HEK293 (cell line): ENCODE data around the gene NHERF2.

Experiments used
- CTCF ChIA-PET: fragments of 350-600 bp; formaldehyde crosslinking; extraction: SDS; loops from one replicate; lab custom pipeline; 2021; ENCODE audit warnings: antibody characterized with exemption; lab: Yijun Ruan, JAX
- POLR2A ChIA-PET: fragments of 300-600 bp; formaldehyde crosslinking; extraction: SDS; loops from one replicate; lab custom pipeline; 2020; ENCODE audit warnings: antibody characterized with exemption, inconsistent platforms; lab: Yijun Ruan, JAX
- H3K27ac ChIP-seq: fragments of 200-500 bp; sonication (Bioruptor generic); 2 replicates; pipeline ENCODE4 v1.5.1; 2014; ENCODE audit warnings: low read depth, low read length, control low read depth, inconsistent platforms; ENCODE audit errors: extremely low read depth
- H3K36me3 ChIP-seq, 2 experiments: fragments of 200-500 bp in 1 of 2; sonication (Bioruptor generic) in 1 of 2; 1 replicate in 1 of 2; 2 replicates in 1 of 2; pipeline ENCODE4 v1.5.1; 2014 to 2017; ENCODE audit warnings: inconsistent platforms in 2 of 2, low read length in 2 of 2; ENCODE audit not compliant: control insufficient read depth in 2 of 2, insufficient read depth in 1 of 2
- H3K4me1 ChIP-seq: fragments of 200-500 bp; sonication (Bioruptor generic); 2 replicates; pipeline ENCODE4 v1.5.1; 2014; ENCODE audit warnings: mild to moderate bottlenecking, low read length, inconsistent platforms; ENCODE audit not compliant: control insufficient read depth, insufficient read depth
- H3K4me3 ChIP-seq: 2 replicates; pipeline ENCODE4 v1.5.1; 2011; ENCODE audit warnings: low read depth, mild to moderate bottlenecking, control low read depth, low read length, moderate library complexity
- H3K9me3 ChIP-seq: fragments of 200-500 bp; sonication (Bioruptor generic); 2 replicates; pipeline ENCODE4 v1.5.1; 2014; ENCODE audit warnings: low read depth, low read length, inconsistent platforms; ENCODE audit not compliant: control insufficient read depth, insufficient read depth
- TRIM28 ChIP-seq: IDR thresholded peaks from 2 replicates; pipeline ENCODE4 v1.6.1; 2011; ENCODE audit warnings: low read length, control low read depth, borderline replicate concordance
- ZBTB11 ChIP-seq: fragments of 450-650 bp; formaldehyde crosslinking; conservative IDR thresholded peaks from 2 replicates; pipeline ENCODE4 v1.5.1; 2016; ENCODE audit warnings: low read depth, missing biosample characterization, missing genetic modification characterization
- ZFHX2 ChIP-seq: fragments of 450-650 bp; formaldehyde crosslinking; conservative IDR thresholded peaks from 2 replicates; pipeline ENCODE4 v1.5.1; 2016; ENCODE audit warnings: missing biosample characterization, missing genetic modification characterization
- ZFP3 ChIP-seq: fragments of 450-650 bp; formaldehyde crosslinking; IDR thresholded peaks from 2 replicates; pipeline ENCODE4 v1.5.1; 2016; ENCODE audit warnings: low read depth, missing biosample characterization, missing genetic modification characterization
- ZNF184 ChIP-seq: fragments of 450-650 bp; IDR thresholded peaks from 2 replicates; pipeline ENCODE4 v1.5.1; 2018; ENCODE audit warnings: missing biosample characterization, mild to moderate bottlenecking, missing genetic modification characterization
- ZNF26 ChIP-seq: fragments of 450-650 bp; formaldehyde crosslinking; IDR thresholded peaks from 2 replicates; pipeline ENCODE4 v1.5.1; 2016; ENCODE audit warnings: missing biosample characterization, missing genetic modification characterization
- ZNF274 ChIP-seq, 2 experiments: fragments of 200-500 bp in 1 of 2; fragments of 450-650 bp in 1 of 2; sonication (Bioruptor generic) in 1 of 2; formaldehyde crosslinking in 1 of 2; IDR thresholded peaks; 2 replicates each; pipeline versions ENCODE4 v1.5.1 to v1.6.1; 2014 to 2016; ENCODE audit warnings: borderline replicate concordance in 1 of 2, inconsistent platforms in 1 of 2, low read length in 1 of 2, missing biosample characterization in 1 of 2, missing genetic modification characterization in 1 of 2
- ZNF48 ChIP-seq: fragments of 450-650 bp; formaldehyde crosslinking; IDR thresholded peaks from 2 replicates; pipeline ENCODE4 v1.5.1; 2016; ENCODE audit warnings: missing biosample characterization, missing genetic modification characterization
- ZNF529 ChIP-seq: fragments of 450-650 bp; formaldehyde crosslinking; IDR thresholded peaks from 2 replicates; pipeline ENCODE4 v1.5.1; 2017; ENCODE audit warnings: missing genetic modification characterization, missing biosample characterization; ENCODE audit not compliant: insufficient replicate concordance
- ZNF558 ChIP-seq: fragments of 450-650 bp; formaldehyde crosslinking; IDR thresholded peaks from 2 replicates; pipeline ENCODE4 v1.5.1; 2016; ENCODE audit warnings: missing biosample characterization, missing genetic modification characterization
- ZNF624 ChIP-seq: fragments of 450-650 bp; formaldehyde crosslinking; IDR thresholded peaks from 2 replicates; pipeline ENCODE4 v1.5.1; 2017; ENCODE audit warnings: missing biosample characterization, missing genetic modification characterization
- ZNF626 ChIP-seq: fragments of 450-650 bp; sonication (Bioruptor Pico); formaldehyde crosslinking; IDR thresholded peaks from 2 replicates; pipeline ENCODE4 v1.5.1; 2018; ENCODE audit warnings: missing biosample characterization, missing genetic modification characterization, inconsistent platforms
- ZNF677 ChIP-seq: fragments of 450-650 bp; IDR thresholded peaks from 2 replicates; pipeline ENCODE4 v1.5.0; 2018; ENCODE audit warnings: missing biosample characterization, mild to moderate bottlenecking, missing genetic modification characterization, moderate library complexity
- ZNF704 ChIP-seq: fragments of 450-650 bp; formaldehyde crosslinking; IDR thresholded peaks from 2 replicates; pipeline ENCODE4 v1.5.1; 2016; ENCODE audit warnings: missing biosample characterization, missing genetic modification characterization
- ZNF768 ChIP-seq: fragments of 450-650 bp; formaldehyde crosslinking; IDR thresholded peaks from 2 replicates; pipeline ENCODE4 v1.5.1; 2018; ENCODE audit warnings: missing biosample characterization, mild to moderate bottlenecking, missing genetic modification characterization
- TF ChIP-seq, protein P1 (sequence below): fragments of 450-650 bp; formaldehyde crosslinking; IDR thresholded peaks from 2 replicates; pipeline ENCODE4 v1.5.1; 2016; ENCODE audit warnings: missing biosample characterization, missing genetic modification characterization
- TF ChIP-seq, protein P2 (sequence below): fragments of 450-650 bp; formaldehyde crosslinking; IDR thresholded peaks from 2 replicates; pipeline ENCODE4 v1.5.1; 2017; ENCODE audit warnings: missing biosample characterization, missing genetic modification characterization

The NHERF2 gene

GRCh38 chr16:2070576-2071453 is 44.1 kb downstream of the NHERF2 start (continued):
- TF ChIP-seq ZNF26, result no peak
- no peak for TF ChIP-seq ZNF184 (tag by site-specific recombination)
- TF ChIP-seq ZNF624 (tag by site-specific recombination), result no peak
- no peak for TF ChIP-seq ZNF677 (tag by site-specific recombination)
- TF ChIP-seq, all 188 proteins: peak for 0

DNA sequence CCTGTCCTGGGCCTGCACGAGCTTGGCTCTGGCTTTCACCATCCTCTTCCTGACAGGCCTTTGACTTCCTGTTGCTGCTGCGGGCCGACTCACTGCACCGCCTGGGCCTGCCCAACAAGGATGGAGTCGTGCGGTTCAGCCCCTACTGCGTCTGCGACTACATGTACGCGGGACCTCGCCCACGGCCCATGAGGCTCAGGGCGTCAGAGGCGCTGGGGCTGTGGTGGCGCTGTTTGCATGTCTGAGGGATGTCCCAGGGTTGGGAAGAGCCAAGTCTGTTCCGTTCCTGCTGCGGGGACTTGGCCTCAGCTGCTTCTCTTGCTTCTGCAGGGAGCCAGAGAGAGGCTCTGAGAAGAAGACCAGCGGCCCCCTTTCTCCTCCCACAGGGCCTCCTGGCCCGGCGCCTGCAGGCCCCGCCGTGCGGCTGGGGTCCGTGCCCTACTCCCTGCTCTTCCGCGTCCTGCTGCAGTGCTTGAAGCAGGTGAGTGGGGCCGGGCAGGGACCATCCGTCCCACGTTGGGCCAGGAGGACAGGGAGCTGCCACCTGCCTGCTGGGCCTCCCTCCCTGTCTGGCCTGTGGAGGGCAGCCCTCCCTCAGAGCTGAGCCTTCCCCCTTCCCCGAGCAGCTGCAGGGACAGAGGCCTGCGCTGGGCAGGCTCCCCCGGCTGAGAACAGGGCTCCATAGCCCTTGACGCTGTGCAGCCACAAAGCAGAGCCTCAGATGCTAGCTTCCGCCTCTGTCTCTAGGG is 44.9 kb downstream of the NHERF2 start:
- TF ChIP-seq ZNF626 (no peak), ZNF529 (tag by site-specific recombination) (no peak), ZFP3 (tag by site-specific recombination) (no peak)
- TF ChIP-seq, protein P1, sequence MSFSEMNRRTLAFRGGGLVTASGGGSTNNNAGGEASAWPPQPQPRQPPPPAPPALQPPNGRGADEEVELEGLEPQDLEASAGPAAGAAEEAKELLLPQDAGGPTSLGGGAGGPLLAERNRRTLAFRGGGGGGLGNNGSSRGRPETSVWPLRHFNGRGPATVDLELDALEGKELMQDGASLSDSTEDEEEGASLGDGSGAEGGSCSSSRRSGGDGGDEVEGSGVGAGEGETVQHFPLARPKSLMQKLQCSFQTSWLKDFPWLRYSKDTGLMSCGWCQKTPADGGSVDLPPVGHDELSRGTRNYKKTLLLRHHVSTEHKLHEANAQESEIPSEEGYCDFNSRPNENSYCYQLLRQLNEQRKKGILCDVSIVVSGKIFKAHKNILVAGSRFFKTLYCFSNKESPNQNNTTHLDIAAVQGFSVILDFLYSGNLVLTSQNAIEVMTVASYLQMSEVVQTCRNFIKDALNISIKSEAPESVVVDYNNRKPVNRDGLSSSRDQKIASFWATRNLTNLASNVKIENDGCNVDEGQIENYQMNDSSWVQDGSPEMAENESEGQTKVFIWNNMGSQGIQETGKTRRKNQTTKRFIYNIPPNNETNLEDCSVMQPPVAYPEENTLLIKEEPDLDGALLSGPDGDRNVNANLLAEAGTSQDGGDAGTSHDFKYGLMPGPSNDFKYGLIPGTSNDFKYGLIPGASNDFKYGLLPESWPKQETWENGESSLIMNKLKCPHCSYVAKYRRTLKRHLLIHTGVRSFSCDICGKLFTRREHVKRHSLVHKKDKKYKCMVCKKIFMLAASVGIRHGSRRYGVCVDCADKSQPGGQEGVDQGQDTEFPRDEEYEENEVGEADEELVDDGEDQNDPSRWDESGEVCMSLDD, result no peak
- no peaks in the 10 kb centered on the region for H3K9me3 ChIP-seq
- H3K27ac ChIP-seq, result no peak overlapping the region
- no peaks in the 10 kb centered on the region for H3K4me1 ChIP-seq
- H3K36me3 ChIP-seq, result peaks cover 9 to 87% of the 10 kb centered on the region in 2 experiments; a peak in 2 of 3 replicates
- POLR2A ChIA-PET, result no interaction called here
- CTCF ChIA-PET, result interaction anchor here (1.0 kb wide), 1 partner anchor 69 kb away, joined by 7 read pairs; no protein-coding TSS in a partner anchor
- no peak overlapping the region for H3K4me3 ChIP-seq

DNA sequence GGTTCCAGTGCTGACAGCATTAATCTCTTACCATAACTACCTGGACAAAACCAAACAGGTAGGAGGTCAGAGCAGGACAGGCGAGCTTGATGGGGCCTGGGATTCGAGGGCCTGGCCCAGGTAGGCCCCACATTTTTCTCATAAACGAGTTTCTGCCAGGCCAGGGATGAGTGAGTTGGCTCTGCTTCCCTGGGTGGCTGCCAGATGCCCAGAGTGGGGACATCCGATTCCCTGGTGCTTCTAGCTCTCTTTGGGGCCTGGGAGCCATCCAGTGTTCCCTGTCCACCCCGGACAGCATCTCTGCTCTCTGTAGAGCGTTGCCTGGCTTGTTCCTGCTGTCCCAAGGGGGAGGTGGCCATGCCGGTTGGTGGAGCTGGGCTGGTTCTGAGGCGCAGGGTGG is 46.2 kb downstream of the NHERF2 start:
- Histone ChIP-seq H3K36me3 (peaks cover 3 to 88% of the 10 kb centered on the region in 2 experiments; a peak in 2 of 3 replicates), H3K4me1 (no peaks in the 10 kb centered on the region), H3K27ac (no peak overlapping the region), H3K4me3 (no peak overlapping the region), H3K9me3 (no peaks in the 10 kb centered on the region)
- ChIA-PET POLR2A (no interaction called here), CTCF (interaction anchor here (0.6 to 1.0 kb wide), 4 partner anchors 16 to 80 kb away, joined by 3 to 7 read pairs (median 3); partner anchors contain the start of genes NTHL1 and TSC2)
- TF ChIP-seq ZNF48 (tag by site-specific recombination) (no peak), TRIM28 (no peak), ZFHX2 (tag by site-specific recombination) (no peak), ZNF26 (no peak), ZNF768 (tag by site-specific recombination) (no peak), ZNF558 (tag by site-specific recombination) (no peak), ZNF704 (tag by site-specific recombination) (no peak), ZBTB11 (tag by site-specific recombination) (no peak), ZNF274 (IDR thresholded peaks at IDR 0.05; ENCODE audit: low read length) (no peak), ZNF274 (tag by site-specific recombination; IDR thresholded peaks at IDR 0.05; ENCODE audit: borderline replicate concordance) (no peak)
- TF ChIP-seq, protein P2, sequence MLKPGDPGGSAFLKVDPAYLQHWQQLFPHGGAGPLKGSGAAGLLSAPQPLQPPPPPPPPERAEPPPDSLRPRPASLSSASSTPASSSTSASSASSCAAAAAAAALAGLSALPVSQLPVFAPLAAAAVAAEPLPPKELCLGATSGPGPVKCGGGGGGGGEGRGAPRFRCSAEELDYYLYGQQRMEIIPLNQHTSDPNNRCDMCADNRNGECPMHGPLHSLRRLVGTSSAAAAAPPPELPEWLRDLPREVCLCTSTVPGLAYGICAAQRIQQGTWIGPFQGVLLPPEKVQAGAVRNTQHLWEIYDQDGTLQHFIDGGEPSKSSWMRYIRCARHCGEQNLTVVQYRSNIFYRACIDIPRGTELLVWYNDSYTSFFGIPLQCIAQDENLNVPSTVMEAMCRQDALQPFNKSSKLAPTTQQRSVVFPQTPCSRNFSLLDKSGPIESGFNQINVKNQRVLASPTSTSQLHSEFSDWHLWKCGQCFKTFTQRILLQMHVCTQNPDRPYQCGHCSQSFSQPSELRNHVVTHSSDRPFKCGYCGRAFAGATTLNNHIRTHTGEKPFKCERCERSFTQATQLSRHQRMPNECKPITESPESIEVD (tag by site-specific recombination), result no peak
